Loucy (cell line): ENCODE measurements around the gene DCLK2.
"Not testable (repeated sequence)": the region's sequence is repeated elsewhere in the genome, so short reads cannot be mapped to it uniquely, and the experiment has no call there.

Source experiments
- EZH2phosphoT487 ChIP-seq: fragments of 200-600 bp; IDR thresholded peaks from 2 replicates; pipeline ENCODE4 v1.6.1; 2018; ENCODE audit warnings: antibody characterized with exemption, mild to moderate bottlenecking, moderate library complexity, borderline replicate concordance
- TF ChIP-seq, protein P1 (sequence below): fragments of 200-600 bp; sonication (generic); conservative IDR thresholded peaks from 2 replicates; pipeline ENCODE4 v1.5.1; 2014; ENCODE audit warnings: mild to moderate bottlenecking, antibody characterized with exemption, low read length

DNA sequence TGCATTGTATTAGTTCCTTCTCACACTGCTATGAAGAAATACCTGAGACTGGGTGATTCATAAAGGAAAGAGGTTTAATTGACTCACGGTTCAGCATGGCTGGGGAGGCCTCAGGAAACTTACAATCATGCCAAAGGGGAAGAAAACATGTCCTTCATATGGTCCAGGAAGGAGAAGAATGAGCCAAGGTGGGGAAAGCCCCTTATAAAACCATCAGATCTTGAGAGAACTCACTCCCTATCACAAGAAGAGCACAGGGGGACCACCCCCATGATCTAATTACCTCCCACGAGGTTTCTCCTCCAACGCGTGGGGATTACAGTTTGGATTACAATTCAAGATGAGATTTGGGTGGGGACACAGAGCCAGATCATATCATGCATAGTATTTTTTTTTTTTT lies 106.8 kb downstream of the DCLK2 start:
- TF ChIP-seq, protein P1, sequence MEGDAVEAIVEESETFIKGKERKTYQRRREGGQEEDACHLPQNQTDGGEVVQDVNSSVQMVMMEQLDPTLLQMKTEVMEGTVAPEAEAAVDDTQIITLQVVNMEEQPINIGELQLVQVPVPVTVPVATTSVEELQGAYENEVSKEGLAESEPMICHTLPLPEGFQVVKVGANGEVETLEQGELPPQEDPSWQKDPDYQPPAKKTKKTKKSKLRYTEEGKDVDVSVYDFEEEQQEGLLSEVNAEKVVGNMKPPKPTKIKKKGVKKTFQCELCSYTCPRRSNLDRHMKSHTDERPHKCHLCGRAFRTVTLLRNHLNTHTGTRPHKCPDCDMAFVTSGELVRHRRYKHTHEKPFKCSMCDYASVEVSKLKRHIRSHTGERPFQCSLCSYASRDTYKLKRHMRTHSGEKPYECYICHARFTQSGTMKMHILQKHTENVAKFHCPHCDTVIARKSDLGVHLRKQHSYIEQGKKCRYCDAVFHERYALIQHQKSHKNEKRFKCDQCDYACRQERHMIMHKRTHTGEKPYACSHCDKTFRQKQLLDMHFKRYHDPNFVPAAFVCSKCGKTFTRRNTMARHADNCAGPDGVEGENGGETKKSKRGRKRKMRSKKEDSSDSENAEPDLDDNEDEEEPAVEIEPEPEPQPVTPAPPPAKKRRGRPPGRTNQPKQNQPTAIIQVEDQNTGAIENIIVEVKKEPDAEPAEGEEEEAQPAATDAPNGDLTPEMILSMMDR, result not testable (repeated sequence)
- TF ChIP-seq EZH2phosphoT487, result not testable (repeated sequence)
